ENCODE measurements around the gene SLC9A3.

Gene SLC9A3

GRCh38 chr5:458547-459353, 65.5 kb downstream of the SLC9A3 start:
- peak; percentile 41 for DNase-seq (ENCODE audit: low read depth)

DNA sequence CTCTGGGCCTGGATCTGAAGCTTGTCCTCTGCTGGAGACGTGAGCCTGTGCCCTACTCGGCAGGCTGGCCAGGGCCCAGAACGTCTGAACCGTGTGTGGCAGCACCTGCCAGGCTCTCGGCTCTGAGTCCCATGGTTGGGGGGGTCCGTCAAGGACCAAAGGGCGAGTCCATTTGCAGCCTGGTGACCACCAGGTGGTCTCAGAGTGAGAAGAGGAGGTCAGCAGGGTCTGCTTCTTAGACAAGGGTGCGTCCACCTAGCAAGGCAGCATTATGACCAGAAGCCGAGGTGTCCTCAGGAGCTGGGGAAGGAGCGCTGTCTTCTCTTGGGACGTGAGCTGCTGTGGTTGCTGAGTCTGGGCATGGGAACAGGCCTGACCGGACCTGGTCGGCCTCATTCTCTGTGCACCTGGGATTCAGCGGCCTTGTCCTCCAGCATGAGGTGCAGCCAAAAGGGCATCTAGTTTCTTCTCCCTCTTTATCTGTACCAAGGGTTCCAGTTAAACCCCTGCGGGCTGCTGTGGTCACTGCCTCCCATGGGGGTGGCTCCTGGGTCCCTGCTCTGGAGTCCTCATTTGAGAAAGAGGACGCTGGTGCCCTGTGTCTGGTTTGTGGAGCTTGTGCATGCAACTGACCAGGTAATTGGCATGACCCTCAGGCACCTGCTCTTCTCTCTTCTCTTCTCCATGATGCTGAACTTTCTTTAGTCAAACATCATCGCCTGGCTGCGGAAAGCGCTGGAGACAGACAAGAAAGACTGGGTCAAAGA, 66.9 kb downstream of the SLC9A3 start:
- DNase-seq (ENCODE audit: low read depth): no peak

DNA sequence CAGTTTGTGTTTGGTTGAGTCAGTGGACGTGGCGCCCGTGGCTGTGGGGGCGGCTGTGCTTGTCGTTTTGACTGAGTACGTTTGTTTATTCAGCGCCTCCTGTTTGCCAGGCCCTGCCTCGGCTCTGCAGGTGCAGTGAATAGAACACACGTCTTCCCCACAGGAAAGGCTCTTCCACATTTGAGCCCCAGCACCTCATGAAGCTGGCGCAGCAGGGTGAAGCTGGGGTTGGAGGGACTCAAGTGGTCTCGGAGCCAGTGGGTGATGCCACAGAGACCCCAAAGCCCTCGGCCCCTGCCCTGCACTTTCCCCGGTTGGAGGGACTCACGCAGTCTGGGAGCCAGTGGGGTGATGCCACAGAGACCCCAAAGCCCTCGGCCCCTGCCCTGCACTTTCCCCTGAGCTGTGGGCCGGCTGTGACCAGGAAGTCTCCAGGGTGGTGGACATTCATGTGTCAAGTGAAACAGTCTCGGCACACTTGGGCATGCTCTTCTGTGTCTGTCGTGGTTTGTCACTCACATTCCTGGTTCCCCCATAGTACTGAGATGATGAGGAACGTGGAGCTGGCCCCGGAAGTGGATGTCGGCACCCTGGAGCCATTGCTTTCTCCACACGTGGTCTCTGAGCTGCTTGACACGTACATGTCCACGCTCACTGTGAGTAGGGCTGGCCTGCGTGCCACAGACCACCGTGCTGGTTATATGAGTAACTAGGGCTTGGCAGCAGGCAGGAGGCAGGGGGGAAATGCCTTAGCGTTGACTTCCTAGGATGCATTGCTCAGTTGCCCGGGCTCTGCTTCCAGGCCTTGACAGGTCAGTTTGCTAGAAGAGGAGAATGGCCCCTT, 67.7 kb downstream of the SLC9A3 start:
- no peak for DNase-seq (ENCODE audit: low read depth)

GRCh38 chr5:455806-456205, 68.4 kb downstream of the SLC9A3 start:
- no peak for DNase-seq (ENCODE audit: low read depth)

DNA sequence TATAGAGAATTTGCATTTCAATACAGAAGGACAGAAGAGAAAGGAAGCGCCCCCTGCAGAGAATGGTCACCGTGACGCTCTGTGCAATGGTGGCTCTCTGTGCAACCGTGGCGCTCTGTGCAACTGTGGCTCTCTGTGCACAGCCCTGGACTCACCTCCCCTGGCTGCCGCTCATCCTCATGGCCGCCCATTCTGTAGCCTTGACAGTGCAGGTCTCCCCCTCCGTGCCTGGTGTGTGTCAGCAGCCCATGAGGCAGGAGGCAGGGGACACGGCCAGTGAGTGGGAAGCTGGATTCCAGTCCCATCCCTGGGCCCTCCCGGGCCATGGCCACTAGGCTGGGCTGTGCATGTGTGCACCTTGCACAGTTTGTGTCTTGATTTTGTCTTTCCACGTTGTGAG, 69.3 kb downstream of the SLC9A3 start:
- DNase-seq (ENCODE audit: low read depth): no peak

GRCh38 chr5:453725-454481, 70.3 kb downstream of the SLC9A3 start:
- DNase-seq (ENCODE audit: low read depth): no peak

DNA sequence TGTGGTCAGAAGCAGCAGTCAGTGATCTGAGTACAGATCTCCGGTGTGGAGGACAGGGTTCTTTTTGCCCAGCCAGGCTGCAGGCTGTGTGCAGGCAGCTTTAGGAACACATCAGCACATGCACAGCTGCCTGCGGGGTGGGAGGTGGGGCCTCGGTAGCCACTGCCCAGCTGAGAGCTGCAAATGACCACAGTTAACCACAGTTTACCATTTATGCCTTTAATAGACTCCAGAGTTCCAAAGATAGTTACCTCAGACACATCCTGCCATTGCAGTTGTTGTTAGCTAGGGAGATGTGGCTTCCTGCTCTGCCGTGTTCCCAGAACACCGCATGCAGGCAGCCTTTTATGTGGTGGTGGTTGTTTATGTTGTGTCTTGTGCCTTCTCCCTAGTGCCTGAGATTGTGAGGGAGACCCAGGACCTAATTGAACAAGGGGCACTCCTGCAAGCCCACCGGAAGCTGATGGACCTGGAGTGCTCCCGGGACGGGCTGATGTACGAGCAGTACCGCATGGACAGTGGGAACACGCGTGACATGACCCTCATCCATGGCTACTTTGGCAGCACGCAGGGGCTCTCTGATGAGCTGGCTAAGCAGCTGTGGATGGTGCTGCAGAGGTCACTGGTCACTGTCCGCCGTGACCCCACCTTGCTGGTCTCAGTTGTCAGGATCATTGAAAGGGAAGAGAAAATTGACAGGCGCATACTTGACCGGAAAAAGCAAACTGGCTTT, 71.1 kb downstream of the SLC9A3 start:
- DNase-seq (ENCODE audit: low read depth): no peak

- DNase-seq (ENCODE audit: low read depth): no peak
These were observed 72.4 kb downstream of the SLC9A3 start for GRCh38 chr5:451587-452458.

GRCh38 chr5:449151-449550, 75.1 kb downstream of the SLC9A3 start:
- DNase-seq (ENCODE audit: low read depth): no peak

GRCh38 chr5:448766-449090, 75.5 kb downstream of the SLC9A3 start:
- DNase-seq (ENCODE audit: low read depth): no peak

DNA sequence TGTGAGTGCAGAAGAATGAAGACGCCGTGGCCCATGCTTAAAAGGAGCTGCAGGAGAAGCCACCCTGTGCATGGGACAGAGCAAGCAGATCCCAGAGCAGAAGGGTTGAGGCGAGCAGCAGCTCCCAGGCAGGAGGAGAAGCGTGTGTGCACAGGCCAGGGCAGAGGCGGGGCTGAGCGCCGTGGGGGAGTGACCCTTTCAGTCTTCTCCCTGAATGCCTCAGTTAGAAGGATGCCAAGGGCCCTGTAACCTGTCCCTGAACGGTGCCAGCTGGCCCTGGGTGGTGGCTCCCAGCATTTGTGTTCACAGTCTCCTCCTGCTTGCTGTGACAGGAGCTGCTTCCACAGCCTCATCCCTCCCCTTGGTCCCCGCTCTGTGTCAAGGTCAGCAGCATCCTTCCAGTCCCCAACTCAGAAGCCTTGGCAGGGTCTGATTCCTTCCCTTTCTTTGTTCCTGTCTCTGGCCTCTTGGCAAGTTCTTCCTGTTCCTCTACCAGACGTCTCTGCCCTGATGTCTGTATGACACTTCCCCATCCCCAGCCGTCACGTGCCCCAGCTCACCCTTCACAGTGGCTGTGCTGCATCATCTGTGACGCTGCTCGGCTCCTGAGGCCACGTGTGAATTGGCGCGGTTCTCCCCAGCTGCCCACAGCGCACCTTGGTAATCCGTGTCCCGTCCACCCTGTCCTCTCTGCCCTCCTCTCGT, 76.0 kb downstream of the SLC9A3 start:
- DNase-seq (ENCODE audit: low read depth): no peak

DNA sequence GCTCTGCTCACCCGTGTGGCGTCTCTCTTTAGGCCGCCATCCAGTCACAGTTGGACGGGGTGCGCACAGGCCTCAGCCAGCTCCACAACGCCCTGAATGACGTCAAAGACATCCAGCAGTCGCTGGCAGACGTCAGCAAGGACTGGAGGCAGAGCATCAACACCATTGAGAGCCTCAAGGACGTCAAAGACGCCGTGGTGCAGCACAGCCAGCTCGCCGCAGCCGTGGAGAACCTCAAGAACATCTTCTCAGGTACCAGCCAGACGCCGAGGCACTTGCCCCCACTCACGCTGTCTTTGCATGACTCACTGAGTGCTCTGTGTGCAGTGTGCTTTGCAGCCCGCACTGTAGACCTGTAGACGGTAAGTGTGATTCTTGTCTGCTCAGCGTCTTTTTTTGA, 76.7 kb downstream of the SLC9A3 start:
- no peak for DNase-seq (ENCODE audit: low read depth)

DNA sequence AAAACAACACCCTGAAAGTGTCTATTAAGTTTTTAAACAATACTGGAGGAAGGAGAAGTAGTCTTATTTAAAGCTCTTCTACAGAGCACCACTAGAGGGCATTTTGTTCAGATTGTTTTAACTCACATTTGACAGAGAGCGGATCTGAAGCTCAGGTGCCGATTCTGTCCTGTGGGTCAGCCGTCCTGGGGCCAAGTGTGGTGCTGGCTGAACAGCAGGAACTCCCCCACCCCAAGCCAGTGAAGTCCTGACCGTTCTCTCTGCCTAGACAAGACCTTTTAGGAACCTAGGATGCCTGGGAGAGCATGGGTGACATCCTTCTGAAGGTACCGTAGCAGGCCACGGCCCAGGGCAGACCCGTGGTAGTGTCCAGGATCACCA, 77.4 kb downstream of the SLC9A3 start:
- DNase-seq (ENCODE audit: low read depth): no peak

DNA sequence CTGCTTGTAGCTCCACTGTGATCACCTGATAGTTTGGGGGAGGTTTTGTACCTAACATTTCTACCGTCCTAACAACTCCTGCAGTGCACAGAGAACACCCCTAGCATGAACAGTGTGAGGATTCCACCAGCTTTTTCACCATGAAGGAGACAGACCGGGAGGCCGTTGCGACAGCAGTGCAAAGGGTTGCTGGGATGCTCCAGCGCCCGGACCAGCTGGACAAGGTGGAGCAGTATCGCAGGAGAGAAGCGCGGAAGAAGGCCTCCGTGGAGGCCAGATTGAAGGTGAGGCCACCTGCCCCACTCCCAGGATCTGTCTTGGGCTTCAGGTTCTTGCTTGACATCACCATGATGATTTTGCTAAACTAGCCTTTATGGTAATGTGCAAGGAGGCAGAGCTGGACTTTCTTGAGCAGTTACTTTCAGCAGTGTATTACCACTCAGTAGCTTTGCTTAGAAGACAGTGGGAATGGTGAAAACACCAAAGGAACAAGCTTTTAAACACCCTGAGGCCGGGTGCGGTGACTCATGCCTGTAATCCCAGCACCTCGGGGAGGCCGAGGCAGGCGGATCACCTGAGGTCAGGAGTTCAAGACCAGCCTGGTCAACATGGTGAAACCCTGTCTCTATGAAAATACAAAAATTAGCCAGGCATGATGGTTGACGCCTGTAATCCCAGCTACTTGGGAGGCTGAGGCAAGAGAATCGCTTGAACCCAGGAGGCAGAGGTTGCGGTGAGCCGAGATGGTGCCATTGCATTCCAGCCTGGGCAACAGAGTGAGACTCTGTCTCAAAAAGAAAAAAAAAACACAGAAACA, 78.0 kb downstream of the SLC9A3 start:
- no peak for DNase-seq (ENCODE audit: low read depth)

DNA sequence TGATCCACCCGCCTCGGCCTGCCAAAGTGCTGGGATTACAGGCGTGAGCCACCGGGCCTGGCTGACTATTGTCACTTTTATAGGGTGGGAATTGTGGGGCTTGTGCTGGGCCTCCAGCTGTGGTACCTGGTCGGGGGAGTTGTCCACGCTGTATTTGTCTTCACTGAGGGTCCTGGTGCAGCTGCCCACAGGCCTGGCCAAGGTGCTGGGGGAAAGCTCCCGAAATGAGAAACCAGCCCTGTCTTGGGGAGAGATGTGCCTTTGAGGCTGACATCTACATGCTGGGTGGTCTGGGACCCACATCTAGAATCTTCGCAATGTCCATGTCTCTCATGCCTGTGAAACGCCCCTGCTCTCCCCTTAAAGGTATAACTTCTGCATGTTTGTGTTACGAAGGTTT, 78.7 kb downstream of the SLC9A3 start:
- DNase-seq (ENCODE audit: low read depth): no peak

GRCh38 chr5:444226-444625, 80.0 kb downstream of the SLC9A3 start:
- DNase-seq (ENCODE audit: low read depth): no peak

GRCh38 chr5:443239-444151, 80.8 kb downstream of the SLC9A3 start:
- DNase-seq (ENCODE audit: low read depth): no peak
